Measurements from ENCODE around the gene KCNK2. TPM values are rescaled to one million over a fixed set of nuclear protein-coding genes. Genes with fewer than 3 reads are reported as not detected.

KCNK2 gene
- total and polyA plus RNA-seq, 10 of the 15 experiments (the other 5 are each of a cell fraction or from before 2014, with no cell fraction given): 0.04 to 0.13 (median 0.08) TPM; not detected in 4

DNA sequence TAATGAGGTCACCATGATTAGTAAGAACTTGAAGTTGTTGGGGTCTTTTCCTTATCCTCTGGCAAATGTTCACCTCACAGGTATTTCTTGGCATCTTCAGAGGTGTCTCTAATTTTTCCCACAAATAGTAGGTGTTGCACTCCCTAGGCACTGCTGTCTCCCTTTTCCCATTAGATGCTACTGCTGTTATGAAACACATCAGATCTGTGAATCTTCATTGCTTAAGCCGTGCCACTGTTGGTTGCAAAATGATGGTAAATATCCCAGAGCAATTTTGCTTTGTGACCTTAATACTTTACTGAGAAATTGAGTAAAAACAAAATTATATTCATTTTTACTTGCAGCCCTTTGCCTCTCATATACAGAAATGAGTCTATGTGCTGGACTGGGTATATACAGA is 169.6 kb downstream of the KCNK2 start (continued):
- TF ChIP-seq, protein P1, sequence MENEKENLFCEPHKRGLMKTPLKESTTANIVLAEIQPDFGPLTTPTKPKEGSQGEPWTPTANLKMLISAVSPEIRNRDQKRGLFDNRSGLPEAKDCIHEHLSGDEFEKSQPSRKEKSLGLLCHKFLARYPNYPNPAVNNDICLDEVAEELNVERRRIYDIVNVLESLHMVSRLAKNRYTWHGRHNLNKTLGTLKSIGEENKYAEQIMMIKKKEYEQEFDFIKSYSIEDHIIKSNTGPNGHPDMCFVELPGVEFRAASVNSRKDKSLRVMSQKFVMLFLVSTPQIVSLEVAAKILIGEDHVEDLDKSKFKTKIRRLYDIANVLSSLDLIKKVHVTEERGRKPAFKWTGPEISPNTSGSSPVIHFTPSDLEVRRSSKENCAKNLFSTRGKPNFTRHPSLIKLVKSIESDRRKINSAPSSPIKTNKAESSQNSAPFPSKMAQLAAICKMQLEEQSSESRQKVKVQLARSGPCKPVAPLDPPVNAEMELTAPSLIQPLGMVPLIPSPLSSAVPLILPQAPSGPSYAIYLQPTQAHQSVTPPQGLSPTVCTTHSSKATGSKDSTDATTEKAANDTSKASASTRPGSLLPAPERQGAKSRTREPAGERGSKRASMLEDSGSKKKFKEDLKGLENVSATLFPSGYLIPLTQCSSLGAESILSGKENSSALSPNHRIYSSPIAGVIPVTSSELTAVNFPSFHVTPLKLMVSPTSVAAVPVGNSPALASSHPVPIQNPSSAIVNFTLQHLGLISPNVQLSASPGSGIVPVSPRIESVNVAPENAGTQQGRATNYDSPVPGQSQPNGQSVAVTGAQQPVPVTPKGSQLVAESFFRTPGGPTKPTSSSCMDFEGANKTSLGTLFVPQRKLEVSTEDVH (IDR thresholded peaks at IDR 0.05; ENCODE audit: low read depth, partially characterized antibody): no peak
- TF ChIP-seq, protein P2, sequence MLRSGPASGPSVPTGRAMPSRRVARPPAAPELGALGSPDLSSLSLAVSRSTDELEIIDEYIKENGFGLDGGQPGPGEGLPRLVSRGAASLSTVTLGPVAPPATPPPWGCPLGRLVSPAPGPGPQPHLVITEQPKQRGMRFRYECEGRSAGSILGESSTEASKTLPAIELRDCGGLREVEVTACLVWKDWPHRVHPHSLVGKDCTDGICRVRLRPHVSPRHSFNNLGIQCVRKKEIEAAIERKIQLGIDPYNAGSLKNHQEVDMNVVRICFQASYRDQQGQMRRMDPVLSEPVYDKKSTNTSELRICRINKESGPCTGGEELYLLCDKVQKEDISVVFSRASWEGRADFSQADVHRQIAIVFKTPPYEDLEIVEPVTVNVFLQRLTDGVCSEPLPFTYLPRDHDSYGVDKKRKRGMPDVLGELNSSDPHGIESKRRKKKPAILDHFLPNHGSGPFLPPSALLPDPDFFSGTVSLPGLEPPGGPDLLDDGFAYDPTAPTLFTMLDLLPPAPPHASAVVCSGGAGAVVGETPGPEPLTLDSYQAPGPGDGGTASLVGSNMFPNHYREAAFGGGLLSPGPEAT (IDR thresholded peaks at IDR 0.05; ENCODE audit: low read depth): no peak
- no peak for TF ChIP-seq CHD2 (IDR thresholded peaks at IDR 0.05; ENCODE audit: borderline replicate concordance, low read depth, low read length)
- TF ChIP-seq MXI1 (IDR thresholded peaks at IDR 0.05; ENCODE audit: low read depth, low read length): no peak

DNA sequence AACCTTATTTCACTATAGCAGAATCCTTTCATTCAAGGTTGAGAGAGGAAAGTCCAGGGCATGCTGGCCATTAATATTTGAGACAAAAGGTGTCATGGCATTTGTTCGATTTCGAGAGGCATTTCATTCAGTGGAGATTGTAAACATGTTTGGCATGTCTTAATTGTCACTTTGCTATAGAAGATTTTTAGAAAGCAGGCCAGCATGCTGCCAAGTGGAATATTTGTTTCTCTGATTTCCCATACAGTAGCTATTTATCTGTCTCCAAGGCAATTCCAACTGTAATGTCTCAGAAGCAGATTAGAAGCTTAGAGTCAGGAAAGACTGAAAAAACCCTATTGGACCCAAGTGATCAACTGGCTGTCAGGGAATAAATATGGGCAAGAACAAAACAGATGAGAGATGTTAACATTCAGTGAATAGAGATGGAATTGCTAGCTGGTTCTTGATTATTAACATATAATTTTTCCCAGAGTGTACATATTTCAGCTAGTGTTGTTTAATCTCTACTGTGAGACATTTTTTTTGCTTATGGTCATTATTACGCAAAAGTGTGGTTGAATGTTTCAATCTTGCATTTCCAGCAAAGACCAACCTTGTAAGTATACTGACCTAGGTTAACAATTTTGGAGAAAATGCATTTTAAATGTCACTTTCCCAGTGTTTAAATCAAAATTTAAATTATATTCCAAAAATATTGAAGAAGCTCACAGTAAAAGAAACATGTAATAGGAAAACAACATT is 174.6 kb downstream of the KCNK2 start:
- no peak for ATAC-seq
- Histone ChIP-seq H3K9me3 (replicated peaks; ENCODE audit: control insufficient read depth, insufficient read depth, low read length) (no peaks in the 10 kb centered on the region), H3K4me3 (no peak overlapping the region), H3K4me2 (ENCODE audit: control insufficient read depth, insufficient read depth) (no peak overlapping the region), H3K27ac (ENCODE audit: control insufficient read depth, insufficient read depth) (no peak overlapping the region), H4K20me1 (ENCODE audit: control insufficient read depth, insufficient read depth) (no peaks in the 10 kb centered on the region), H3K27me3 (replicated peaks in 1 of 2; ENCODE audit: control insufficient read depth in 2 of 2, insufficient read depth in 2 of 2, low read length in 1 of 2) (no peaks in the 10 kb centered on the region), H3K36me3 (ENCODE audit: control insufficient read depth in 2 of 2, insufficient read depth in 2 of 2, low read length in 1 of 2) (no peaks in the 10 kb centered on the region), H3K9ac (ENCODE audit: control insufficient read depth, insufficient read depth, low read length) (no peak overlapping the region), H2AFZ (ENCODE audit: control insufficient read depth, low read depth, low read length) (no peak overlapping the region), H3K4me1 (ENCODE audit: control insufficient read depth, insufficient read depth, low read length) (no peaks in the 10 kb centered on the region), H3K79me2 (ENCODE audit: control insufficient read depth, insufficient read depth, low read length) (no peaks in the 10 kb centered on the region)
- BruUV-seq (replicated peaks): no TSS peak
- 27% methylated on average over 3 of the region's 3 CpGs for WGBS (ENCODE audit: insufficient coverage, insufficient replicate concordance, low lambda C conversion rate, missing lambda C conversion rate)
- intact Hi-C loops (cut with micrococcal nuclease; ENCODE audit: unreplicated experiment) (no loop called here), in situ Hi-C loops (cut with MboI) (no loop called here)
- TF ChIP-seq NR2C1 (IDR thresholded peaks at IDR 0.05): no peak
- TF ChIP-seq, protein P3, sequence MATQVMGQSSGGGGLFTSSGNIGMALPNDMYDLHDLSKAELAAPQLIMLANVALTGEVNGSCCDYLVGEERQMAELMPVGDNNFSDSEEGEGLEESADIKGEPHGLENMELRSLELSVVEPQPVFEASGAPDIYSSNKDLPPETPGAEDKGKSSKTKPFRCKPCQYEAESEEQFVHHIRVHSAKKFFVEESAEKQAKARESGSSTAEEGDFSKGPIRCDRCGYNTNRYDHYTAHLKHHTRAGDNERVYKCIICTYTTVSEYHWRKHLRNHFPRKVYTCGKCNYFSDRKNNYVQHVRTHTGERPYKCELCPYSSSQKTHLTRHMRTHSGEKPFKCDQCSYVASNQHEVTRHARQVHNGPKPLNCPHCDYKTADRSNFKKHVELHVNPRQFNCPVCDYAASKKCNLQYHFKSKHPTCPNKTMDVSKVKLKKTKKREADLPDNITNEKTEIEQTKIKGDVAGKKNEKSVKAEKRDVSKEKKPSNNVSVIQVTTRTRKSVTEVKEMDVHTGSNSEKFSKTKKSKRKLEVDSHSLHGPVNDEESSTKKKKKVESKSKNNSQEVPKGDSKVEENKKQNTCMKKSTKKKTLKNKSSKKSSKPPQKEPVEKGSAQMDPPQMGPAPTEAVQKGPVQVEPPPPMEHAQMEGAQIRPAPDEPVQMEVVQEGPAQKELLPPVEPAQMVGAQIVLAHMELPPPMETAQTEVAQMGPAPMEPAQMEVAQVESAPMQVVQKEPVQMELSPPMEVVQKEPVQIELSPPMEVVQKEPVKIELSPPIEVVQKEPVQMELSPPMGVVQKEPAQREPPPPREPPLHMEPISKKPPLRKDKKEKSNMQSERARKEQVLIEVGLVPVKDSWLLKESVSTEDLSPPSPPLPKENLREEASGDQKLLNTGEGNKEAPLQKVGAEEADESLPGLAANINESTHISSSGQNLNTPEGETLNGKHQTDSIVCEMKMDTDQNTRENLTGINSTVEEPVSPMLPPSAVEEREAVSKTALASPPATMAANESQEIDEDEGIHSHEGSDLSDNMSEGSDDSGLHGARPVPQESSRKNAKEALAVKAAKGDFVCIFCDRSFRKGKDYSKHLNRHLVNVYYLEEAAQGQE (IDR thresholded peaks at IDR 0.05; ENCODE audit: low read depth, low read length): no peak
- SMC1A ChIA-PET (ENCODE audit: uncharacterized antibody, unreplicated experiment): no interaction called here
- POLR2A ChIA-PET: no interaction called here
- RAD21 ChIA-PET (ENCODE audit: unreplicated experiment): no interaction called here
- DNase-seq (ENCODE audit: low read depth, low spot score): no peak
- CTCF ChIA-PET: no interaction called here
- FAIRE-seq: peak; percentile 23

Data from GM12878 (cell line).